Mammary epithelial cell (primary cell): Measurements from ENCODE around the gene CENPU.

Source experiments
- CTCF ChIP-seq, 2 donors: IDR thresholded peaks in 1 of 2; conservative IDR thresholded peaks in 1 of 2; 2 replicates each; pipeline ENCODE4 v1.5.1; 2011 to 2012; ENCODE audit warnings: inconsistent platforms in 2 of 2, low read length in 2 of 2, mild to moderate bottlenecking in 2 of 2, control low read depth in 1 of 2, low read depth in 1 of 2; ENCODE audit not compliant: insufficient read depth in 1 of 2; ENCODE audit errors: extremely low read depth in 1 of 2
- EZH2 ChIP-seq: IDR thresholded peaks from 2 replicates; pipeline ENCODE4 v1.6.1; 2012; ENCODE audit warnings: low read length, inconsistent platforms, borderline replicate concordance

GRCh38 chr4:184764601-184765000 is 30.7 kb upstream of the CENPU start:
- TF ChIP-seq CTCF (conservative IDR thresholded peaks at IDR 0.05 in 1 of 2, IDR thresholded peaks at IDR 0.05 in 1 of 2; ENCODE audit: extremely low read depth in 1 of 2, insufficient read depth in 1 of 2, low read depth in 1 of 2, low read length in 2 of 2) (no peak), EZH2 (no peak)
